ENCODE results near the gene RPL7A. TPM values are rescaled to one million over a fixed set of nuclear protein-coding genes. Genes with fewer than 3 reads are reported as not detected.
A peak's percentile ranks its signal among the peaks of the same experiment; 100 is the strongest.

Gene RPL7A
- total and polyA plus RNA-seq, 2 of the 13 experiments (the other 11 are each of a cell fraction or from before 2014, with no cell fraction given): 2,401 to 2,938 TPM

DNA sequence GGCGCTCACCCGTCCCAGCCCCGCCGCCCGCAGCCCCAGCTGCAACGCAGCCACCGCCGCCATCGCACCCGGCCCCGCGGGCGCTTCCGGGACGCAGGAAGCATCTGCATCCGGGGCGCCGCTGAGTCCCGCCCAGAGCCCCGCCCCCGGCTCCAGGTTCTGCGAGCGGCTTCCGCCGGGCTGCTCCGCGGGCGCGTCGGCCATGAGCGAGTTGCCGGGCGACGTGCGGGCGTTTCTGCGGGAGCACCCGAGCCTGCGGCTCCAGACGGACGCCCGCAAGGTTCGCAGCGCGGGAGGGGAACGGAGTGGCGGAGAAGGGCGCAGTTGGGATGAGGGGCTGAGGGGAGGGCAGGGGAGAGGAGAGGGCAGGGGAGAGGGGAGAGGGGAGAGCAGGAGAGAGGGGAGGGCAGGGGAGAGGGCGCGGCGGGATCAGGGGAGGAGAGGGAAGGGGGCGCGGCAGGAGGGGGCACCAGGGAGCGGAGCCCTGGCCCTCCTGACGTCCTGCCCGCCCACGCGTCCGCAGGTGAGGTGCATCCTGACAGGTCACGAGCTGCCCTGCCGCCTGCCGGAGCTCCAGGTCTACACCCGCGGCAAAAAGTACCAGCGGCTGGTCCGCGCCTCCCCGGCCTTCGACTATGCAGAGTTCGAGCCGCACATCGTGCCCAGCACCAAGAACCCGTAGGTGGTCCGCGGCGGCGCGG, 8.5 kb downstream of the RPL7A start, which contains the start of the genes SURF1 and SURF2 (continued):
- TF ChIP-seq PPARG (CRISPR knock-in tag; conservative IDR thresholded peaks at IDR 0.05): no peak
- TF ChIP-seq ZNF333 (CRISPR knock-in tag; IDR thresholded peaks at IDR 0.05; ENCODE audit: borderline replicate concordance): no peak
- 0 out of 2 replicates have a peak, but pooled peaks have one; percentile 18 for TF ChIP-seq ARNTL (CRISPR knock-in tag; IDR thresholded peaks at IDR 0.05)
- peak; percentile 43 for TF ChIP-seq MED8 (CRISPR knock-in tag; IDR thresholded peaks at IDR 0.05; ENCODE audit: insufficient replicate concordance)
- TF ChIP-seq, protein P1, sequence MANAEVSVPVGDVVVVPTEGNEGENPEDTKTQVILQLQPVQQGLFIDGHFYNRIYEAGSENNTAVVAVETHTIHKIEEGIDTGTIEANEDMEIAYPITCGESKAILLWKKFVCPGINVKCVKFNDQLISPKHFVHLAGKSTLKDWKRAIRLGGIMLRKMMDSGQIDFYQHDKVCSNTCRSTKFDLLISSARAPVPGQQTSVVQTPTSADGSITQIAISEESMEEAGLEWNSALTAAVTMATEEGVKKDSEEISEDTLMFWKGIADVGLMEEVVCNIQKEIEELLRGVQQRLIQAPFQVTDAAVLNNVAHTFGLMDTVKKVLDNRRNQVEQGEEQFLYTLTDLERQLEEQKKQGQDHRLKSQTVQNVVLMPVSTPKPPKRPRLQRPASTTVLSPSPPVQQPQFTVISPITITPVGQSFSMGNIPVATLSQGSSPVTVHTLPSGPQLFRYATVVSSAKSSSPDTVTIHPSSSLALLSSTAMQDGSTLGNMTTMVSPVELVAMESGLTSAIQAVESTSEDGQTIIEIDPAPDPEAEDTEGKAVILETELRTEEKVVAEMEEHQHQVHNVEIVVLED (CRISPR knock-in tag; IDR thresholded peaks at IDR 0.05; ENCODE audit: borderline replicate concordance): peak; percentile 54; the same call in 1 of the 2 replicates
- 0 out of 2 replicates have a peak, but pooled peaks have one; percentile 23 for TF ChIP-seq DNMT1 (CRISPR knock-in tag; IDR thresholded peaks at IDR 0.05)
- TF ChIP-seq, protein P2, sequence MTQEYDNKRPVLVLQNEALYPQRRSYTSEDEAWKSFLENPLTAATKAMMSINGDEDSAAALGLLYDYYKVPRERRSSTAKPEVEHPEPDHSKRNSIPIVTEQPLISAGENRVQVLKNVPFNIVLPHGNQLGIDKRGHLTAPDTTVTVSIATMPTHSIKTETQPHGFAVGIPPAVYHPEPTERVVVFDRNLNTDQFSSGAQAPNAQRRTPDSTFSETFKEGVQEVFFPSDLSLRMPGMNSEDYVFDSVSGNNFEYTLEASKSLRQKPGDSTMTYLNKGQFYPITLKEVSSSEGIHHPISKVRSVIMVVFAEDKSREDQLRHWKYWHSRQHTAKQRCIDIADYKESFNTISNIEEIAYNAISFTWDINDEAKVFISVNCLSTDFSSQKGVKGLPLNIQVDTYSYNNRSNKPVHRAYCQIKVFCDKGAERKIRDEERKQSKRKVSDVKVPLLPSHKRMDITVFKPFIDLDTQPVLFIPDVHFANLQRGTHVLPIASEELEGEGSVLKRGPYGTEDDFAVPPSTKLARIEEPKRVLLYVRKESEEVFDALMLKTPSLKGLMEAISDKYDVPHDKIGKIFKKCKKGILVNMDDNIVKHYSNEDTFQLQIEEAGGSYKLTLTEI (CRISPR knock-in tag; conservative IDR thresholded peaks at IDR 0.05): no peak
- TF ChIP-seq, protein P3, sequence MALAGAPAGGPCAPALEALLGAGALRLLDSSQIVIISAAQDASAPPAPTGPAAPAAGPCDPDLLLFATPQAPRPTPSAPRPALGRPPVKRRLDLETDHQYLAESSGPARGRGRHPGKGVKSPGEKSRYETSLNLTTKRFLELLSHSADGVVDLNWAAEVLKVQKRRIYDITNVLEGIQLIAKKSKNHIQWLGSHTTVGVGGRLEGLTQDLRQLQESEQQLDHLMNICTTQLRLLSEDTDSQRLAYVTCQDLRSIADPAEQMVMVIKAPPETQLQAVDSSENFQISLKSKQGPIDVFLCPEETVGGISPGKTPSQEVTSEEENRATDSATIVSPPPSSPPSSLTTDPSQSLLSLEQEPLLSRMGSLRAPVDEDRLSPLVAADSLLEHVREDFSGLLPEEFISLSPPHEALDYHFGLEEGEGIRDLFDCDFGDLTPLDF (CRISPR knock-in tag; IDR thresholded peaks at IDR 0.05): no peak
- peak; percentile 51 for TF ChIP-seq HNRNPLL (IDR thresholded peaks at IDR 0.05; ENCODE audit: low read depth, low read length, poor library complexity, severe bottlenecking)
- TF ChIP-seq ZSCAN25 (CRISPR knock-in tag; IDR thresholded peaks at IDR 0.05): peak; percentile 99
- TF ChIP-seq, protein P4, sequence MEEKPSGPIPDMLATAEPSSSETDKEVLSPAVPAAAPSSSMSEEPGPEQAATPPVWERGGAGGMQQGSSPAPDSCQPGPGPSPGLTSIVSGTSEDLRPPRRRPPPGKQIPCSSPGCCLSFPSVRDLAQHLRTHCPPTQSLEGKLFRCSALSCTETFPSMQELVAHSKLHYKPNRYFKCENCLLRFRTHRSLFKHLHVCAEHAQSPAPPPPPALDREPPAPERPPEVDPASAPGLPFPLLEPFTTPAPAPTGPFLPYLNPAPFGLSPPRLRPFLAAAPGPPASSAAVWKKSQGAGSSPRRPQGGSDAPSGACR (CRISPR knock-in tag; IDR thresholded peaks at IDR 0.05): 0 out of 2 replicates have a peak, but pooled peaks have one; percentile 63
- no peak for TF ChIP-seq GATAD2A (CRISPR knock-in tag; IDR thresholded peaks at IDR 0.05)
- TF ChIP-seq KLF16 (CRISPR knock-in tag; IDR thresholded peaks at IDR 0.05): peak in 1 of 2 experiments; percentile 7; a peak in 1 of 4 replicates
- TF ChIP-seq MXD4 (CRISPR knock-in tag; IDR thresholded peaks at IDR 0.05): peak; percentile 81
- peak; percentile 66 for TF ChIP-seq POLR2AphosphoS5 (IDR thresholded peaks at IDR 0.05; ENCODE audit: low read depth, low read length)
- no peak for TF ChIP-seq HMG20B (CRISPR knock-in tag; conservative IDR thresholded peaks at IDR 0.05)
- TF ChIP-seq ZBTB20 (CRISPR knock-in tag; IDR thresholded peaks at IDR 0.05; ENCODE audit: borderline replicate concordance, low read depth): no peak
- 0 out of 2 replicates have a peak, but pooled peaks have one; percentile 36 for TF ChIP-seq ZFP41 (CRISPR knock-in tag; IDR thresholded peaks at IDR 0.05; ENCODE audit: borderline replicate concordance)
- no peak for TF ChIP-seq DMAP1 (CRISPR knock-in tag; IDR thresholded peaks at IDR 0.05)
- peak; percentile 27; the same call in 1 of the 2 replicates for TF ChIP-seq ETV5 (CRISPR knock-in tag; IDR thresholded peaks at IDR 0.05; ENCODE audit: borderline replicate concordance)
- TF ChIP-seq ELF1 (CRISPR knock-in tag; IDR thresholded peaks at IDR 0.05): peak; percentile 55
- peak; percentile 60; the same call in 1 of the 2 replicates for TF ChIP-seq TAF1 (CRISPR knock-in tag; IDR thresholded peaks at IDR 0.05)
- TF ChIP-seq ZNF460 (CRISPR knock-in tag; IDR thresholded peaks at IDR 0.05; ENCODE audit: borderline replicate concordance): no peak
- 0 out of 2 replicates have a peak, but pooled peaks have one; percentile 32 for TF ChIP-seq PHF21A (CRISPR knock-in tag; IDR thresholded peaks at IDR 0.05)
- peak; percentile 44; the same call in 1 of the 2 replicates for TF ChIP-seq ZNF709 (CRISPR knock-in tag; IDR thresholded peaks at IDR 0.05)

Measured in HepG2 (cell line).